ENCODE results near the gene CCR9. TPM values are rescaled to one million over a fixed set of nuclear protein-coding genes. Genes with fewer than 3 reads are reported as not detected.

CCR9 gene
- total and polyA plus RNA-seq, 2 experiments from 2014 or later = not detected

- Histone ChIP-seq H4K20me1 (ENCODE audit: insufficient read depth) (no peaks in the 10 kb centered on the region), H3K4me2 (ENCODE audit: unreplicated experiment) (no peak overlapping the region), H3K4me3 (no peak overlapping the region), H3K79me2 (ENCODE audit: insufficient read depth) (no peaks in the 10 kb centered on the region), H3K9ac (no peak overlapping the region), H3K9me3 (ENCODE audit: low read depth) (no peaks in the 10 kb centered on the region), H3K27ac (no peak overlapping the region), H2AFZ (no peak overlapping the region), H3F3A (ENCODE audit: insufficient read depth) (no peaks in the 10 kb centered on the region), H3K36me3 (ENCODE audit: low read depth) (no peaks in the 10 kb centered on the region), H3K27me3 (replicated peaks; ENCODE audit: insufficient read depth) (peaks cover 21% of the 10 kb centered on the region), H3K9me2 (ENCODE audit: insufficient read depth) (no peaks in the 10 kb centered on the region), H3K4me1 (ENCODE audit: insufficient read depth) (no peaks in the 10 kb centered on the region)
- 61 to 64% methylated on average over 7 of the region's 7 CpGs for WGBS, 2 experiments (ENCODE audit: low coverage in 1 of 2, low lambda C conversion rate in 2 of 2, missing lambda C conversion rate in 2 of 2)
- TF ChIP-seq EZH2 (IDR thresholded peaks at IDR 0.05; ENCODE audit: insufficient read depth, poor library complexity, severe bottlenecking) (no peak), EZH2phosphoT487 (IDR thresholded peaks at IDR 0.05; ENCODE audit: insufficient read depth, low read depth) (no peak)
- DNase-seq = no peak
- in situ Hi-C loops (cut with MboI) = no loop called here
Observed at GRCh38 chr3:45858809-45859543, 27.4 kb upstream of the CCR9 start.

GRCh38 chr3:45860481-45860880 is 25.9 kb upstream of the CCR9 start:
- Histone ChIP-seq H3K9me3 (ENCODE audit: low read depth) (no peaks in the 10 kb centered on the region), H3F3A (ENCODE audit: insufficient read depth) (no peaks in the 10 kb centered on the region), H2AFZ (no peak overlapping the region), H3K27ac (no peak overlapping the region), H3K36me3 (ENCODE audit: low read depth) (no peaks in the 10 kb centered on the region), H3K27me3 (replicated peaks; ENCODE audit: insufficient read depth) (peaks cover 28% of the 10 kb centered on the region), H3K79me2 (ENCODE audit: insufficient read depth) (no peaks in the 10 kb centered on the region), H3K4me1 (ENCODE audit: insufficient read depth) (no peaks in the 10 kb centered on the region), H3K4me3 (no peak overlapping the region), H3K4me2 (ENCODE audit: unreplicated experiment) (no peak overlapping the region), H4K20me1 (ENCODE audit: insufficient read depth) (no peaks in the 10 kb centered on the region), H3K9me2 (ENCODE audit: insufficient read depth) (no peaks in the 10 kb centered on the region), H3K9ac (no peak overlapping the region)
- no peak for DNase-seq
- in situ Hi-C loops (cut with MboI) = no loop called here
- 38 to 46% methylated on average over 4 of the region's 4 CpGs for WGBS, 2 experiments (ENCODE audit: low coverage in 1 of 2, low lambda C conversion rate in 2 of 2, missing lambda C conversion rate in 2 of 2)
- TF ChIP-seq EZH2 (IDR thresholded peaks at IDR 0.05; ENCODE audit: insufficient read depth, poor library complexity, severe bottlenecking) (no peak), EZH2phosphoT487 (IDR thresholded peaks at IDR 0.05; ENCODE audit: insufficient read depth, low read depth) (no peak)

GRCh38 chr3:45861043-45861719 is 25.2 kb upstream of the CCR9 start:
- no peaks in the 10 kb centered on the region for H3K9me3 ChIP-seq (ENCODE audit: low read depth)
- 39 to 49% methylated on average over 6 to 7 of the region's 7 CpGs for WGBS, 2 experiments (ENCODE audit: low coverage in 1 of 2, low lambda C conversion rate in 2 of 2, missing lambda C conversion rate in 2 of 2)
- no peak overlapping the region for H3K4me3 ChIP-seq
- in situ Hi-C loops (cut with MboI) = no loop called here
- H3K4me1 ChIP-seq (ENCODE audit: insufficient read depth) = no peaks in the 10 kb centered on the region
- H3K36me3 ChIP-seq (ENCODE audit: low read depth) = no peaks in the 10 kb centered on the region
- TF ChIP-seq EZH2 (IDR thresholded peaks at IDR 0.05; ENCODE audit: insufficient read depth, poor library complexity, severe bottlenecking) (no peak), EZH2phosphoT487 (IDR thresholded peaks at IDR 0.05; ENCODE audit: insufficient read depth, low read depth) (no peak)
- H3K9me2 ChIP-seq (ENCODE audit: insufficient read depth) = no peaks in the 10 kb centered on the region
- no peak overlapping the region for H3K9ac ChIP-seq
- no peaks in the 10 kb centered on the region for H3F3A ChIP-seq (ENCODE audit: insufficient read depth)
- H4K20me1 ChIP-seq (ENCODE audit: insufficient read depth) = no peaks in the 10 kb centered on the region
- no peak overlapping the region for H3K4me2 ChIP-seq (ENCODE audit: unreplicated experiment)
- no peaks in the 10 kb centered on the region for H3K79me2 ChIP-seq (ENCODE audit: insufficient read depth)
- no peak overlapping the region for H3K27ac ChIP-seq
- no peak for DNase-seq
- peaks cover 27% of the 10 kb centered on the region for H3K27me3 ChIP-seq (replicated peaks; ENCODE audit: insufficient read depth)
- H2AFZ ChIP-seq = no peak overlapping the region

- Histone ChIP-seq H3K4me3 (no peak overlapping the region), H3K4me2 (ENCODE audit: unreplicated experiment) (no peak overlapping the region), H3K27ac (no peak overlapping the region), H3K79me2 (ENCODE audit: insufficient read depth) (no peaks in the 10 kb centered on the region), H4K20me1 (ENCODE audit: insufficient read depth) (no peaks in the 10 kb centered on the region), H2AFZ (no peak overlapping the region), H3K9me3 (ENCODE audit: low read depth) (no peaks in the 10 kb centered on the region), H3K27me3 (replicated peaks; ENCODE audit: insufficient read depth) (peaks cover 34% of the 10 kb centered on the region), H3K36me3 (ENCODE audit: low read depth) (no peaks in the 10 kb centered on the region), H3K9ac (no peak overlapping the region), H3K9me2 (ENCODE audit: insufficient read depth) (no peaks in the 10 kb centered on the region), H3F3A (ENCODE audit: insufficient read depth) (no peaks in the 10 kb centered on the region), H3K4me1 (ENCODE audit: insufficient read depth) (no peaks in the 10 kb centered on the region)
- in situ Hi-C loops (cut with MboI) = no loop called here
- 32 to 33% methylated on average over 8 of the region's 8 CpGs for WGBS, 2 experiments (ENCODE audit: low coverage in 1 of 2, low lambda C conversion rate in 2 of 2, missing lambda C conversion rate in 2 of 2)
- TF ChIP-seq EZH2 (IDR thresholded peaks at IDR 0.05; ENCODE audit: insufficient read depth, poor library complexity, severe bottlenecking) (no peak), EZH2phosphoT487 (IDR thresholded peaks at IDR 0.05; ENCODE audit: insufficient read depth, low read depth) (no peak)
- no peak for DNase-seq
Observed at GRCh38 chr3:45864760-45865519, 21.4 kb upstream of the CCR9 start.

All from GM23248 (cell line).